MM.1S (cell line): ENCODE data around the gene TTLL10.

Source experiments
- EZH2 ChIP-seq: fragments of 300-600 bp; sonication (generic); optimal IDR thresholded peaks from 2 replicates; pipeline ENCODE3; 2017; ENCODE audit warnings: low read depth, mild to moderate bottlenecking, antibody characterized with exemption, low read length, mixed read lengths
- EZH2phosphoT487 ChIP-seq: fragments of 300-600 bp; sonication (generic); IDR thresholded peaks from 2 replicates; pipeline ENCODE4 v1.6.1; 2018; ENCODE audit warnings: antibody characterized with exemption, low read length
- TF ChIP-seq, protein P1 (sequence below): fragments of 300-600 bp; sonication (generic); IDR thresholded peaks from 2 replicates; pipeline ENCODE4 v1.5.1; 2016; ENCODE audit warnings: antibody characterized with exemption, low read length, mixed read lengths

DNA sequence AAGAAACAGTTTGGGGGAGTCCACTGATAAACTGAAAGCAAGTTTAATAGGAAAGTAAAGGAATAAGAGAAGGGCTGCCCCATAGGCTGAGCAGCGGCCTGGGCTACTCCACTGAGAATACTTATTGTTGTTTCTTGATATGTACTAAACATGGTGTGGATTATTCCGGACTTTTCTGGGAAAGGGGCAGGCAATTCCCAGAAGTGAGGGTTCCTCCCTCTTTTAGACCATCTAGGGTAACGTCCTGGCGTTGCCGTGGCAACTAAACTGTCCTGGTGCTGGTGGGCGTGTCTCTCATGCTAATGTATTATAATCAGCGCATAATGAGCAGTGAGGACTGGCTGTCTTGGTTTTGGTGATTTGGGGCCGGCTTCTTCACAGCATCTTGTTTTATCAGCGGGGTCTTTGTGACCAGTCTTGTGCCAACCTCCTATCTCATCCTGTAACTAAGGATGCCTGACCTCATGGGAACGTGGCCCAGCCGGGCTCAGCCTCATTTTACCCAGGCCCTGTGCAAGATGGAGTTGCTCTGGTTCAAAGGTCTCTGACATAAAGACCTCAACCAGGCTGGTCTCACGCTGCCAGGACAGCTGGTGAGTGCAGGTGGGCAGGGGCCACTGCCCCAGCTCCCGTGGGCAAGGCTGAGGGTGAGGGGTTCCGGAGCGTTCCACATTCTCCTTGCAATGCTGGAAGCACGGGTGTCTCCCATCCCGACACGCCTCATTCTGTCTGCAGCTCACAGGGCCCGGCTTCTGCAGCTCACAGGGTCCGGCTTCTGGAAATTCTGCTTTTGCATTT, 38.1 kb upstream of the TTLL10 start:
- TF ChIP-seq, protein P1, sequence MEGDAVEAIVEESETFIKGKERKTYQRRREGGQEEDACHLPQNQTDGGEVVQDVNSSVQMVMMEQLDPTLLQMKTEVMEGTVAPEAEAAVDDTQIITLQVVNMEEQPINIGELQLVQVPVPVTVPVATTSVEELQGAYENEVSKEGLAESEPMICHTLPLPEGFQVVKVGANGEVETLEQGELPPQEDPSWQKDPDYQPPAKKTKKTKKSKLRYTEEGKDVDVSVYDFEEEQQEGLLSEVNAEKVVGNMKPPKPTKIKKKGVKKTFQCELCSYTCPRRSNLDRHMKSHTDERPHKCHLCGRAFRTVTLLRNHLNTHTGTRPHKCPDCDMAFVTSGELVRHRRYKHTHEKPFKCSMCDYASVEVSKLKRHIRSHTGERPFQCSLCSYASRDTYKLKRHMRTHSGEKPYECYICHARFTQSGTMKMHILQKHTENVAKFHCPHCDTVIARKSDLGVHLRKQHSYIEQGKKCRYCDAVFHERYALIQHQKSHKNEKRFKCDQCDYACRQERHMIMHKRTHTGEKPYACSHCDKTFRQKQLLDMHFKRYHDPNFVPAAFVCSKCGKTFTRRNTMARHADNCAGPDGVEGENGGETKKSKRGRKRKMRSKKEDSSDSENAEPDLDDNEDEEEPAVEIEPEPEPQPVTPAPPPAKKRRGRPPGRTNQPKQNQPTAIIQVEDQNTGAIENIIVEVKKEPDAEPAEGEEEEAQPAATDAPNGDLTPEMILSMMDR: no peak
- TF ChIP-seq EZH2 (no peak), EZH2phosphoT487 (no peak)
